Lower leg skin (tissue), 3 donors: ENCODE data around the gene PROC.

Experiments
- POLR2A ChIP-seq, 2 donors: fragments of 450-650 bp; IDR thresholded peaks; one replicate each; pipeline ENCODE4 v1.6.1; 2016 to 2017; ENCODE audit warnings: antibody characterized with exemption in 2 of 2, mild to moderate bottlenecking in 1 of 2, moderate library complexity in 1 of 2
- TF ChIP-seq, protein P1 (sequence below), 3 donors: fragments of 450-650 bp; IDR thresholded peaks; one replicate each; pipeline ENCODE4 v1.5.1; 2016; ENCODE audit warnings: antibody characterized with exemption in 3 of 3, mild to moderate bottlenecking in 3 of 3, moderate library complexity in 2 of 3

DNA sequence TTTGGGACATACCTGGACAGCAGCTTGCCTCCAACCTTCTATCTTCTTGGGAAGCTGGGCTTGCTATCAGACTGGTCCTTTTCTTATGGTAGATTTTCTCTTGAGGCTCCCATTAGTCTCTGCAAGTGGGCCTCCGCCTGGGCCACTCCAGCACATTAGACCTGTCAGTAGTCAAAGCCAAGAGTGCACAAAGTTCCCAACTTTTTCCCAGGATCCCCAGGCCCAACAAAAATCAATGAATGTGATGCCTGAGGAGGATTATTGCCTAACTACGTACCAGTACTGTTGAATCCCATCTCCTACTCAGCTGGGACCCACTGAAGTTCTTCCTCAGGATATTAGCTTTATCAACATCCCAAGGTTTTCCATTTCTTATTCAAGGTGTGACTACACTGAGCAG is 51.7 kb downstream of the PROC start:
- TF ChIP-seq POLR2A (IDR thresholded peaks at IDR 0.05), result no peak
- TF ChIP-seq, protein P1, sequence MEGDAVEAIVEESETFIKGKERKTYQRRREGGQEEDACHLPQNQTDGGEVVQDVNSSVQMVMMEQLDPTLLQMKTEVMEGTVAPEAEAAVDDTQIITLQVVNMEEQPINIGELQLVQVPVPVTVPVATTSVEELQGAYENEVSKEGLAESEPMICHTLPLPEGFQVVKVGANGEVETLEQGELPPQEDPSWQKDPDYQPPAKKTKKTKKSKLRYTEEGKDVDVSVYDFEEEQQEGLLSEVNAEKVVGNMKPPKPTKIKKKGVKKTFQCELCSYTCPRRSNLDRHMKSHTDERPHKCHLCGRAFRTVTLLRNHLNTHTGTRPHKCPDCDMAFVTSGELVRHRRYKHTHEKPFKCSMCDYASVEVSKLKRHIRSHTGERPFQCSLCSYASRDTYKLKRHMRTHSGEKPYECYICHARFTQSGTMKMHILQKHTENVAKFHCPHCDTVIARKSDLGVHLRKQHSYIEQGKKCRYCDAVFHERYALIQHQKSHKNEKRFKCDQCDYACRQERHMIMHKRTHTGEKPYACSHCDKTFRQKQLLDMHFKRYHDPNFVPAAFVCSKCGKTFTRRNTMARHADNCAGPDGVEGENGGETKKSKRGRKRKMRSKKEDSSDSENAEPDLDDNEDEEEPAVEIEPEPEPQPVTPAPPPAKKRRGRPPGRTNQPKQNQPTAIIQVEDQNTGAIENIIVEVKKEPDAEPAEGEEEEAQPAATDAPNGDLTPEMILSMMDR (IDR thresholded peaks at IDR 0.05), result no peak
